Tibial nerve (tissue), 4 donors: ENCODE measurements around the gene CDH24.

Experiments
- CTCF ChIP-seq, 5 experiments: fragments of 200-600 bp in 3 of 5; fragments of 450-650 bp in 2 of 5; sonication (generic) in 3 of 5; IDR thresholded peaks; one replicate each; pipeline ENCODE4 v1.5.1; 2016 to 2019; ENCODE audit warnings: antibody characterized with exemption in 5 of 5, mild to moderate bottlenecking in 3 of 5, moderate library complexity in 2 of 5
- EP300 ChIP-seq, 2 donors: sonication (generic); formaldehyde crosslinking; IDR thresholded peaks; one replicate each; pipeline ENCODE4 v1.6.1; 2017; ENCODE audit warnings: antibody characterized with exemption in 2 of 2, mild to moderate bottlenecking in 1 of 2
- POLR2A ChIP-seq, 2 donors: fragments of 450-650 bp; IDR thresholded peaks; one replicate each; pipeline ENCODE4 v1.6.1; 2017; ENCODE audit warnings: antibody characterized with exemption in 2 of 2, mild to moderate bottlenecking in 2 of 2, moderate library complexity in 2 of 2

- no peak for TF ChIP-seq CTCF (IDR thresholded peaks at IDR 0.05)
- TF ChIP-seq EP300 (IDR thresholded peaks at IDR 0.05) = no peak
- no peak for TF ChIP-seq POLR2A (IDR thresholded peaks at IDR 0.05)
Observed at GRCh38 chr14:23056956-23057756, at the start of gene CDH24.
